ENCODE results near the gene BSN. TPM values are rescaled to one million over a fixed set of nuclear protein-coding genes. Genes with fewer than 3 reads are reported as not detected.

BSN gene
- total RNA-seq, 2 experiments from 2014 or later, result 0.09 TPM

GRCh38 chr3:49712631-49713317, 158.5 kb downstream of the BSN start:
- DNase-seq, result no peak
- ChIA-PET CTCF (interaction anchor here (0.7 to 2.1 kb wide), 3 partner anchors 126 to 218 kb away, joined by 3 to 9 read pairs (median 4); no protein-coding TSS in a partner anchor), POLR2A (interaction anchor here (1.1 to 2.7 kb wide), 2 partner anchors 9 to 214 kb away, joined by 3 to 15 read pairs; no protein-coding TSS in a partner anchor)
- ATAC-seq, result no peak
- H3K36me3 Mint-ChIP-seq (ENCODE audit: low read depth), result no peaks in the 10 kb centered on the region
- TF ChIP-seq CTCF (IDR thresholded peaks at IDR 0.05), result no peak
- no peak overlapping the region for H3K27ac Mint-ChIP-seq
- no peaks in the 10 kb centered on the region for H3K27me3 Mint-ChIP-seq
- intact Hi-C loops (cut with micrococcal nuclease), result no loop called here
- H3K4me3 Mint-ChIP-seq, result no peak overlapping the region
- H3K4me1 Mint-ChIP-seq (ENCODE audit: low read depth), result peaks cover 8% of the 10 kb centered on the region
- H3K9me3 Mint-ChIP-seq, result no peaks in the 10 kb centered on the region

- peaks cover 9% of the 10 kb centered on the region for H3K4me1 Mint-ChIP-seq (ENCODE audit: low read depth)
- no peak for TF ChIP-seq CTCF (IDR thresholded peaks at IDR 0.05)
- ChIA-PET POLR2A (interaction anchor here (1.4 to 2.7 kb wide), 2 partner anchors 7 to 9 kb away, joined by 3 to 15 read pairs; no protein-coding TSS in a partner anchor), CTCF (interaction anchor here (1.4 kb wide), 1 partner anchor 174 kb away, joined by 4 read pairs; no protein-coding TSS in a partner anchor)
- intact Hi-C loops (cut with micrococcal nuclease), result no loop called here
- no peak overlapping the region for H3K4me3 Mint-ChIP-seq
- no peaks in the 10 kb centered on the region for H3K27me3 Mint-ChIP-seq
- H3K27ac Mint-ChIP-seq, result no peak overlapping the region
- no peaks in the 10 kb centered on the region for H3K9me3 Mint-ChIP-seq
- ATAC-seq, result no peak
- H3K36me3 Mint-ChIP-seq (ENCODE audit: low read depth), result no peaks in the 10 kb centered on the region
- no peak for DNase-seq
Observed at GRCh38 chr3:49713336-49714105, 159.2 kb downstream of the BSN start.

DNA sequence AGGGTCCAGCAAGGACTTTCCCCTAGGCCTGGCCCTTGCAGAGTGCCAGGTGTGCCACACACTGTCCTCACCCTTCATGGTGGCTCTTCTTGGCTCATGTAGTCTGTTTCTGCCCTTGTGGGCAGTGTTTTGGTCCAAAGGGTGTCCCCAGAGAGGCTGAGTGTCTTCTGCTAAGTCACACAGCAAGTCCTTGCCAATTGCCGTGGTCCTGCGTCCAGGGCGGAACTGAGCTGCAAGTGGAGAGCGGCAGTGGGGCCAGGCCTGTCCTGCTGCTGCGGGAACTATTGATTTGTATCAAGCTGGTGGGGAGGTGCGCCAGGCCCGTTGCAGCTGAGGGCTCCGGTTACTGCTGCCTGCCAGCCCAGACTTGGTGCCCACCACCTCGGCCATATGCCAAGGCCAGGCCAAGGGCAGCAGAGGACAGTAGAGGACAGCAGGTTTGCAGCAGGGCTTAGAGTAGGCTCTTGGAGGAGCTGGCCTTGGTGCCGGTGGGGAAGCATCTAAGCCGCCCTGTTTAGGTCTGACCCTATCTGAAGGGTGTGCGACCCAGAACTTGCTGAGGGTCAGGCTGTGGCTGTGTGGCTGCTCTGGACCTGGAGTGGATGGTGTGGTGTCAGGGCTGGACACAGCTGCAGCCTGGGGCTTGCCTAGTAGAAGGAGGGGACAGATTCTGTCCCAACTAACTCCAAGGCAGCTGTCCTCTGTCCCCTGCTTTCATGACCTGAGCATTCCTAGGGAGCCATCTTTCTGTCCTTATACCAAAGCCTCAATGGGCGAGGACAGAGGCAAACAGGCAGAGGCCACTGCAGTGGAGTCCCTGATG, 160.7 kb downstream of the BSN start:
- no peak overlapping the region for H3K27ac Mint-ChIP-seq
- POLR2A ChIA-PET, result interaction anchor here (1.4 kb wide), 1 partner anchor 8 kb away, joined by 3 read pairs; no protein-coding TSS in a partner anchor
- DNase-seq, result no peak
- H3K4me1 Mint-ChIP-seq (ENCODE audit: low read depth), result peaks cover 19% of the 10 kb centered on the region
- H3K27me3 Mint-ChIP-seq, result no peaks in the 10 kb centered on the region
- CTCF ChIA-PET, result no interaction called here
- TF ChIP-seq CTCF (IDR thresholded peaks at IDR 0.05), result no peak
- no peaks in the 10 kb centered on the region for H3K36me3 Mint-ChIP-seq (ENCODE audit: low read depth)
- H3K4me3 Mint-ChIP-seq, result no peak overlapping the region
- H3K9me3 Mint-ChIP-seq, result no peaks in the 10 kb centered on the region
- no peak for ATAC-seq
- intact Hi-C loops (cut with micrococcal nuclease), result no loop called here

GRCh38 chr3:49715611-49716121, 161.4 kb downstream of the BSN start:
- DNase-seq (no peak), ATAC-seq (no peak)
- Mint-ChIP-seq H3K9me3 (no peaks in the 10 kb centered on the region), H3K4me1 (ENCODE audit: low read depth) (peaks cover 19% of the 10 kb centered on the region), H3K27ac (no peak overlapping the region), H3K27me3 (no peaks in the 10 kb centered on the region), H3K36me3 (ENCODE audit: low read depth) (no peaks in the 10 kb centered on the region), H3K4me3 (no peak overlapping the region)
- intact Hi-C loops (cut with micrococcal nuclease), result no loop called here
- ChIA-PET POLR2A (interaction anchor here (2.2 kb wide), 1 partner anchor 88 kb away, joined by 5 read pairs; the partner anchor contains the start of gene INKA1), CTCF (no interaction called here)
- no peak for TF ChIP-seq CTCF (IDR thresholded peaks at IDR 0.05)

Data from activated CD8-positive, alpha-beta T cell treated with anti-CD3 and anti-CD28 coated beads for 36 hours (primary cell).